Hepatocyte (in vitro differentiated cells): ENCODE data around the gene MPP1. TPM values are rescaled to one million over a fixed set of nuclear protein-coding genes. Genes with fewer than 3 reads are reported as not detected.
A peak's percentile ranks its signal among the peaks of the same experiment; 100 is the strongest.

Experiments
- DNase-seq: peaks from one replicate; pipeline ENCODE4 v3.0.0-alpha.2; 2016; ENCODE audit warnings: low spot score
- H2AFZ ChIP-seq: fragments of 200-600 bp; sonication (generic); 2 replicates; pipeline ENCODE4 v1.6.0; 2016; ENCODE audit warnings: antibody characterized with exemption, mild to moderate bottlenecking
- H3K27ac ChIP-seq: fragments of 200-600 bp; sonication (generic); 2 replicates; pipeline ENCODE4 v1.5.1; 2016; ENCODE audit warnings: mild to moderate bottlenecking
- H3K27me3 ChIP-seq: fragments of 200-600 bp; sonication (generic); 2 replicates; pipeline ENCODE4 v1.6.1; 2016
- H3K36me3 ChIP-seq: fragments of 200-600 bp; sonication (generic); replicated peaks from 2 replicates; pipeline ENCODE4 v1.5.1; 2016; ENCODE audit warnings: low read depth; ENCODE audit not compliant: insufficient read depth
- H3K4me1 ChIP-seq: fragments of 200-600 bp; sonication (generic); 2 replicates; pipeline ENCODE4 v1.5.1; 2016; ENCODE audit warnings: mild to moderate bottlenecking, moderate library complexity; ENCODE audit not compliant: insufficient read depth
- H3K4me2 ChIP-seq: fragments of 200-600 bp; sonication (generic); 2 replicates; pipeline ENCODE4 v1.6.0; 2016
- H3K4me3 ChIP-seq: fragments of 200-600 bp; sonication (generic); 2 replicates; pipeline ENCODE4 v1.5.1; 2016; ENCODE audit warnings: mild to moderate bottlenecking
- H3K79me2 ChIP-seq: fragments of 200-600 bp; sonication (generic); 2 replicates; pipeline ENCODE4 v1.6.0; 2017; ENCODE audit warnings: mild to moderate bottlenecking
- H3K9me2 ChIP-seq: fragments of 200-600 bp; sonication (generic); replicated peaks from 2 replicates; pipeline ENCODE4 v1.6.0; 2017; ENCODE audit warnings: mild to moderate bottlenecking; ENCODE audit not compliant: insufficient read depth
- H3K9me3 ChIP-seq: fragments of 200-600 bp; sonication (generic); 2 replicates; pipeline ENCODE4 v1.5.1; 2016; ENCODE audit warnings: low read depth, mild to moderate bottlenecking
- H4K20me1 ChIP-seq: fragments of 200-600 bp; sonication (generic); 2 replicates; pipeline ENCODE4 v1.6.0; 2016; ENCODE audit warnings: mild to moderate bottlenecking; ENCODE audit not compliant: insufficient read depth, poor library complexity, severe bottlenecking
- EZH2 ChIP-seq: fragments of 200-600 bp; sonication (generic); IDR thresholded peaks from 2 replicates; pipeline ENCODE4 v1.6.1; 2016; ENCODE audit warnings: antibody characterized with exemption, mild to moderate bottlenecking, borderline replicate concordance
- EZH2phosphoT487 ChIP-seq: fragments of 200-600 bp; sonication (generic); IDR thresholded peaks from one replicate; pipeline ENCODE4 v1.6.1; 2018; ENCODE audit warnings: antibody characterized with exemption, mild to moderate bottlenecking, low read depth, moderate library complexity; ENCODE audit not compliant: unreplicated experiment, severe bottlenecking
- WGBS: methylation state at CpG from one replicate; pipeline ENCODE4 v1.1.6; 2016; ENCODE audit warnings: low lambda C conversion rate; ENCODE audit errors: missing lambda C conversion rate; 5-methylcytosine and 5-hydroxymethylcytosine counted together
- polyA plus RNA-seq: library from polyadenylated mRNA; unstranded; fragments of >200 nt; fragmentation: Nextera tagmentation; extraction: Ambion mirVana; gene quantifications from 2 replicates; pipeline ENCODE4 v1.2.1, GENCODE V29; 2016
- total RNA-seq: library from RNA; depleted of rRNA; stranded (reverse); fragments of >200 nt; gene quantifications from 2 replicates; pipeline ENCODE4 v1.2.3, GENCODE V29; 2014
- TF ChIP-seq, protein P1 (sequence below): fragments of 200-600 bp; sonication (generic); IDR thresholded peaks from 2 replicates; pipeline ENCODE4 v1.5.1; 2016; ENCODE audit warnings: antibody characterized with exemption, mild to moderate bottlenecking; ENCODE audit not compliant: poor library complexity

The MPP1 gene
- total and polyA plus RNA-seq, 2 experiments from 2014 or later: 11.4 to 20.4 TPM

DNA sequence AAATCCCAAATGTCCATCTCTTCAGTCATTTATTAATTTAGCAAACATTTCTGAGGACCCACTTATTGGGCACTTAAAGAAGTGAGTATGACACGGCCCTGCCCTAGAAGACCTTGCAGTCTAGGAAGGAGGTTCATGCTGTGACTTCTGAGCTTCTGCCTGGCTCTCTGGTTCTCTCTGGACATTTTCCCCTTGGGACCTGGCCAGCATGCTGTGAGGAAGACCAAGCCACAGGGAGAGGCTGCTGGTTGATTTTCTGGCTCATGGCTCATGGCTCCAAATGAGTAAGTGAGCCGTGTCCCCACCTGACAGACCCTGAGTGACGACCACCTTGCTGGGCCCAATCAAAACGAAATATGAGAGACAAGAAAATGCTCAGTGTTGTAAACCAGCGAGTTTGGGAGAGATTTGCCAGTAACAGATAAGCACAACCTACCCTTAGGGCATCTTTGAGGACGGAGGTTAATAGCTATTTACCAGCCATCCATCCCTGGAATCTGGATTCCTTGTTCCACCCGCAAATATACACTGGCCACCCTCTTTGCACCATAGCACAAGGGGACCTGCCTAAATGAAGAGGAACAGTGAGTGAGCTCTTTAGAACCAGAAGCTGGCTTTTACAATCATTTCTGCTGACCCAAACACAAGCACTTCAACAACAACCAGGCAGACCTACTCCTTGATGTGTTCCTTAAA, 876 bp downstream of the MPP1 start:
- H3K9me3 ChIP-seq: no peaks in the 10 kb centered on the region
- H3K79me2 ChIP-seq: peaks cover 3% of the 10 kb centered on the region
- peak overlapping the region; percentile 40 for H3K4me3 ChIP-seq
- peak overlapping the region; percentile 87 for H3K4me2 ChIP-seq
- H3K36me3 ChIP-seq: no peaks in the 10 kb centered on the region
- no peaks in the 10 kb centered on the region for H3K9me2 ChIP-seq
- H4K20me1 ChIP-seq: no peaks in the 10 kb centered on the region
- WGBS: 47% methylated on average over 7 of the region's 7 CpGs
- H2AFZ ChIP-seq: peak overlapping the region; percentile 10
- peaks cover 11% of the 10 kb centered on the region for H3K4me1 ChIP-seq
- no peaks in the 10 kb centered on the region for H3K27me3 ChIP-seq
- TF ChIP-seq EZH2phosphoT487 (no peak), EZH2 (no peak)
- TF ChIP-seq, protein P1, sequence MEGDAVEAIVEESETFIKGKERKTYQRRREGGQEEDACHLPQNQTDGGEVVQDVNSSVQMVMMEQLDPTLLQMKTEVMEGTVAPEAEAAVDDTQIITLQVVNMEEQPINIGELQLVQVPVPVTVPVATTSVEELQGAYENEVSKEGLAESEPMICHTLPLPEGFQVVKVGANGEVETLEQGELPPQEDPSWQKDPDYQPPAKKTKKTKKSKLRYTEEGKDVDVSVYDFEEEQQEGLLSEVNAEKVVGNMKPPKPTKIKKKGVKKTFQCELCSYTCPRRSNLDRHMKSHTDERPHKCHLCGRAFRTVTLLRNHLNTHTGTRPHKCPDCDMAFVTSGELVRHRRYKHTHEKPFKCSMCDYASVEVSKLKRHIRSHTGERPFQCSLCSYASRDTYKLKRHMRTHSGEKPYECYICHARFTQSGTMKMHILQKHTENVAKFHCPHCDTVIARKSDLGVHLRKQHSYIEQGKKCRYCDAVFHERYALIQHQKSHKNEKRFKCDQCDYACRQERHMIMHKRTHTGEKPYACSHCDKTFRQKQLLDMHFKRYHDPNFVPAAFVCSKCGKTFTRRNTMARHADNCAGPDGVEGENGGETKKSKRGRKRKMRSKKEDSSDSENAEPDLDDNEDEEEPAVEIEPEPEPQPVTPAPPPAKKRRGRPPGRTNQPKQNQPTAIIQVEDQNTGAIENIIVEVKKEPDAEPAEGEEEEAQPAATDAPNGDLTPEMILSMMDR: no peak
- peak overlapping the region; percentile 22 for H3K27ac ChIP-seq
- no peak for DNase-seq

DNA sequence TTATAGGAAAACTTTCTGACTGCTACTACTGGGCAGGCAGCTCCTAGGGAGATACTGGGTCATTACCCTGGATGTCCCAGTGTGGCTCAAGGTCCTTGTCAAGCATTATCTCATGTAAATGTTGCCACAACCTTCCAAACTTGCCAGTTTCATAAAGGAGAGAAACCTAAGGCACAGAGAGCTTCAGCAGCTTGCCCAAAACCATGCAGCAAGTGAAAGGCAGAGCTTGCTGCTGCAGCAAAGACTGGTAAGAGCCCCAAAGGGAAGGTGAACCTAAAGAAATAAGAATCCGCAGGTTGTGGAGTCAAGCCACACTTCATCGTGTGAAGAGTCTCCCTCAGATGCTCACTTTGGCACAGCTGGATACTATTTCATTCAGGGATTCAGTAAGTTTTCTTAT, 2.3 kb downstream of the MPP1 start:
- no peak overlapping the region for H3K4me2 ChIP-seq
- H3K27me3 ChIP-seq: no peaks in the 10 kb centered on the region

DNA sequence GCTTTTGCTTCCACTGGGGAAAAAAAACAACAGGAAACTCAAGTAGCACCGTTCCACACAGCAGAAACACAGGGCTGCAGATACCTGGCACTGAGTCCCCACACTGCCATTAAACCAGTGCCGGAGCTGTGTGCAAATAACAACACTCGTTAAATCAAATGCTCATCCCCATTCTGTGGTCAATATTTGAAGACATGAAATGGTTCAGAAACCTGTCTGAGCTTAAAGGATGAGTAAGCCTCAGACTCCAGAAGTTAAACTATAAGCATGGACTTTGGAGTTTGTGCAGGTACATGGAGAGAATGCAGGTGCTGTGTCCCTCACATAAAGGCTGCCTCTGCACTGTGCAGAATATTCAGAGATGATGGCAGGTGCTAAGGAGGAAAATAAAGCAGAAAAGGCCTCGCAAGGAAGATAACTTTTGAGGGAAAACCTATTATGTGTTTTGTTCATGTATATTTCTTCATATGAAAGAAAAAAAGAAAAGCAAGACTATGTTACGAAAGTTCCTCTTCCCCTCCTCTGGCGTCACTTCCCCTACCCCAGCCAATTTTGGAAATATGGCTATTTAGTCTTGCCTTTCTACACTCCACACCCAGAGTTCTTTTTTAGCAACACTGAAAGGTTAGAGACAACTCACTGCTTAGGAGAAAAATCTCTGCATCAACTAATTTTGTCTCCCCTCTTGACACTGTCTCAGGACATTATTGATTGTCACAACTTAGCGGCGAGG, 4.6 kb downstream of the MPP1 start:
- H3K4me3 ChIP-seq: no peak overlapping the region
- TF ChIP-seq, protein P1: no peak
- TF ChIP-seq EZH2 (no peak), EZH2phosphoT487 (no peak)
- WGBS: 74% methylated on average over 8 of the region's 8 CpGs
- H3K4me2 ChIP-seq: peak overlapping the region; percentile 49
- H3K4me1 ChIP-seq: peaks cover 13% of the 10 kb centered on the region
- H3K9me2 ChIP-seq: no peaks in the 10 kb centered on the region
- peaks cover 3% of the 10 kb centered on the region for H3K79me2 ChIP-seq
- H2AFZ ChIP-seq: no peak overlapping the region
- H4K20me1 ChIP-seq: no peaks in the 10 kb centered on the region
- DNase-seq: no peak
- H3K9me3 ChIP-seq: no peaks in the 10 kb centered on the region
- H3K27me3 ChIP-seq: no peaks in the 10 kb centered on the region
- H3K27ac ChIP-seq: peak overlapping the region; percentile 67
- no peaks in the 10 kb centered on the region for H3K36me3 ChIP-seq

More for the DNA sequence above, 2.3 kb downstream of the MPP1 start:
- Histone ChIP-seq H3K36me3 (no peaks in the 10 kb centered on the region), H3K9me2 (no peaks in the 10 kb centered on the region), H3K79me2 (peaks cover 3% of the 10 kb centered on the region), H3K9me3 (no peaks in the 10 kb centered on the region), H3K4me1 (peaks cover 13% of the 10 kb centered on the region), H3K27ac (no peak overlapping the region), H2AFZ (no peak overlapping the region), H3K4me3 (no peak overlapping the region), H4K20me1 (no peaks in the 10 kb centered on the region)
- no peak for TF ChIP-seq EZH2
- TF ChIP-seq EZH2phosphoT487: no peak
- TF ChIP-seq, protein P1: no peak
- no peak for DNase-seq
- WGBS: 74% methylated on average over 2 of the region's 2 CpGs
